ENCODE results near the gene ANGEL2. TPM values are rescaled to one million over a fixed set of nuclear protein-coding genes. Genes with fewer than 3 reads are reported as not detected.

The ANGEL2 gene
- total RNA-seq, 2 donors from 2014 or later: 19.0 to 20.6 TPM

GRCh38 chr1:212975111-212975918, 40.4 kb downstream of the ANGEL2 start:
- no peak for DNase-seq
- intact Hi-C loops (cut with DNase I): no loop called here
- TF ChIP-seq CTCF (IDR thresholded peaks at IDR 0.05): no peak
- Histone ChIP-seq H3K27me3 (no peaks in the 10 kb centered on the region), H3K27ac (no peak overlapping the region), H3K9me3 (no peaks in the 10 kb centered on the region), H3K4me1 (no peaks in the 10 kb centered on the region), H3K9ac (ENCODE audit: low read depth in 2 of 2, low read length in 2 of 2) (no peak overlapping the region), H3K4me3 (no peak overlapping the region), H3K36me3 (no peaks in the 10 kb centered on the region)

- Histone ChIP-seq H3K9ac (ENCODE audit: low read depth in 2 of 2, low read length in 2 of 2) (no peak overlapping the region), H3K4me1 (no peaks in the 10 kb centered on the region), H3K4me3 (no peak overlapping the region), H3K27me3 (no peaks in the 10 kb centered on the region), H3K9me3 (no peaks in the 10 kb centered on the region), H3K27ac (no peak overlapping the region), H3K36me3 (no peaks in the 10 kb centered on the region)
- intact Hi-C loops (cut with DNase I): no loop called here
- no peak for DNase-seq
- no peak for TF ChIP-seq CTCF (IDR thresholded peaks at IDR 0.05)
Measured at GRCh38 chr1:212974711-212975110, 41.0 kb downstream of the ANGEL2 start.

- intact Hi-C loops (cut with DNase I): no loop called here
- no peaks in the 10 kb centered on the region for H3K4me1 ChIP-seq
- no peaks in the 10 kb centered on the region for H3K9me3 ChIP-seq
- no peaks in the 10 kb centered on the region for H3K36me3 ChIP-seq
- no peak overlapping the region for H3K9ac ChIP-seq (ENCODE audit: low read depth in 2 of 2, low read length in 2 of 2)
- no peak overlapping the region for H3K27ac ChIP-seq
- no peaks in the 10 kb centered on the region for H3K27me3 ChIP-seq
- no peak for TF ChIP-seq CTCF (IDR thresholded peaks at IDR 0.05)
- DNase-seq: no peak
- no peak overlapping the region for H3K4me3 ChIP-seq
Measured at GRCh38 chr1:212973899-212974298, 41.8 kb downstream of the ANGEL2 start.

DNA sequence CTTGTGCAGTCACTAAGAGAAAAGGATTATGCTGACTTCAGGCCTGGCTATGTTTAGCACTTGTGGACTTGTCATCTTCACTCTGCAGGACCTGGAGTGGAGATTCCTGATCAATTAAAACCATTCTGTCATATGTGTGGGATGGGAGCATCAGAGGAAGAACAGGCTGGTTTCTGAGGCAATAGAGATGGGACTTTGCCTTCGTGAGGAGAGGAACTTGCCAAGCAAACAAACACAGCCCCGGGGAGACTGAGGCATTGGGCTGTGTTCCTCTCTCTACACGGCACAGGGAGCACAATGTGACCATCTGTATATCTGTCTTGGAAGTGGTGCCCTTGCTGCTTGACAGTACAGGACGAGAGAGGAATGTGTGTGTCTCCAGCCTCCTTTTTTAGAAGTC, 42.2 kb downstream of the ANGEL2 start:
- Histone ChIP-seq H3K27ac (no peak overlapping the region), H3K4me1 (no peaks in the 10 kb centered on the region), H3K9ac (ENCODE audit: low read depth in 2 of 2, low read length in 2 of 2) (no peak overlapping the region), H3K36me3 (no peaks in the 10 kb centered on the region), H3K9me3 (no peaks in the 10 kb centered on the region), H3K4me3 (no peak overlapping the region), H3K27me3 (no peaks in the 10 kb centered on the region)
- intact Hi-C loops (cut with DNase I): no loop called here
- no peak for TF ChIP-seq CTCF (IDR thresholded peaks at IDR 0.05)
- DNase-seq: no peak

GRCh38 chr1:212971312-212971711, 44.4 kb downstream of the ANGEL2 start:
- Histone ChIP-seq H3K27ac (no peak overlapping the region), H3K4me3 (no peak overlapping the region), H3K36me3 (no peaks in the 10 kb centered on the region), H3K4me1 (no peaks in the 10 kb centered on the region), H3K27me3 (no peaks in the 10 kb centered on the region), H3K9ac (ENCODE audit: low read depth in 2 of 2, low read length in 2 of 2) (no peak overlapping the region), H3K9me3 (no peaks in the 10 kb centered on the region)
- intact Hi-C loops (cut with DNase I): no loop called here
- no peak for DNase-seq
- no peak for TF ChIP-seq CTCF (IDR thresholded peaks at IDR 0.05)
